ENCODE measurements around the gene DGKD.

GRCh38 chr2:233441161-233442027, 87.1 kb downstream of the DGKD start:
- no peak for TF ChIP-seq POLR2A (IDR thresholded peaks at IDR 0.05; ENCODE audit: borderline replicate concordance, extremely low read depth, insufficient read depth, insufficient read length)
- no peak for TF ChIP-seq RAD21 (IDR thresholded peaks at IDR 0.05; ENCODE audit: low read depth)
- no peak for TF ChIP-seq CTCF (IDR thresholded peaks at IDR 0.05 in 2 of 3, conservative IDR thresholded peaks at IDR 0.05 in 1 of 3; ENCODE audit: borderline replicate concordance in 1 of 3, insufficient read depth in 1 of 3, low read depth in 2 of 3, low read length in 2 of 3)
- no peak for TF ChIP-seq POLR2AphosphoS5 (IDR thresholded peaks at IDR 0.05; ENCODE audit: low read depth, low read length)
- TF ChIP-seq, protein P1, sequence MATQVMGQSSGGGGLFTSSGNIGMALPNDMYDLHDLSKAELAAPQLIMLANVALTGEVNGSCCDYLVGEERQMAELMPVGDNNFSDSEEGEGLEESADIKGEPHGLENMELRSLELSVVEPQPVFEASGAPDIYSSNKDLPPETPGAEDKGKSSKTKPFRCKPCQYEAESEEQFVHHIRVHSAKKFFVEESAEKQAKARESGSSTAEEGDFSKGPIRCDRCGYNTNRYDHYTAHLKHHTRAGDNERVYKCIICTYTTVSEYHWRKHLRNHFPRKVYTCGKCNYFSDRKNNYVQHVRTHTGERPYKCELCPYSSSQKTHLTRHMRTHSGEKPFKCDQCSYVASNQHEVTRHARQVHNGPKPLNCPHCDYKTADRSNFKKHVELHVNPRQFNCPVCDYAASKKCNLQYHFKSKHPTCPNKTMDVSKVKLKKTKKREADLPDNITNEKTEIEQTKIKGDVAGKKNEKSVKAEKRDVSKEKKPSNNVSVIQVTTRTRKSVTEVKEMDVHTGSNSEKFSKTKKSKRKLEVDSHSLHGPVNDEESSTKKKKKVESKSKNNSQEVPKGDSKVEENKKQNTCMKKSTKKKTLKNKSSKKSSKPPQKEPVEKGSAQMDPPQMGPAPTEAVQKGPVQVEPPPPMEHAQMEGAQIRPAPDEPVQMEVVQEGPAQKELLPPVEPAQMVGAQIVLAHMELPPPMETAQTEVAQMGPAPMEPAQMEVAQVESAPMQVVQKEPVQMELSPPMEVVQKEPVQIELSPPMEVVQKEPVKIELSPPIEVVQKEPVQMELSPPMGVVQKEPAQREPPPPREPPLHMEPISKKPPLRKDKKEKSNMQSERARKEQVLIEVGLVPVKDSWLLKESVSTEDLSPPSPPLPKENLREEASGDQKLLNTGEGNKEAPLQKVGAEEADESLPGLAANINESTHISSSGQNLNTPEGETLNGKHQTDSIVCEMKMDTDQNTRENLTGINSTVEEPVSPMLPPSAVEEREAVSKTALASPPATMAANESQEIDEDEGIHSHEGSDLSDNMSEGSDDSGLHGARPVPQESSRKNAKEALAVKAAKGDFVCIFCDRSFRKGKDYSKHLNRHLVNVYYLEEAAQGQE (IDR thresholded peaks at IDR 0.05; ENCODE audit: low read depth): no peak
- no peak for TF ChIP-seq CBX3 (IDR thresholded peaks at IDR 0.05; ENCODE audit: low read depth)
- no peak for TF ChIP-seq EGR1 (IDR thresholded peaks at IDR 0.05; ENCODE audit: low read depth)
- TF ChIP-seq ZNF274 (IDR thresholded peaks at IDR 0.05; ENCODE audit: low read depth, low read length): no peak
- TF ChIP-seq SP1 (IDR thresholded peaks at IDR 0.05; ENCODE audit: low read depth): no peak
- no peak for TF ChIP-seq ELF1 (IDR thresholded peaks at IDR 0.05; ENCODE audit: borderline replicate concordance, low read depth)
- TF ChIP-seq, protein P2, sequence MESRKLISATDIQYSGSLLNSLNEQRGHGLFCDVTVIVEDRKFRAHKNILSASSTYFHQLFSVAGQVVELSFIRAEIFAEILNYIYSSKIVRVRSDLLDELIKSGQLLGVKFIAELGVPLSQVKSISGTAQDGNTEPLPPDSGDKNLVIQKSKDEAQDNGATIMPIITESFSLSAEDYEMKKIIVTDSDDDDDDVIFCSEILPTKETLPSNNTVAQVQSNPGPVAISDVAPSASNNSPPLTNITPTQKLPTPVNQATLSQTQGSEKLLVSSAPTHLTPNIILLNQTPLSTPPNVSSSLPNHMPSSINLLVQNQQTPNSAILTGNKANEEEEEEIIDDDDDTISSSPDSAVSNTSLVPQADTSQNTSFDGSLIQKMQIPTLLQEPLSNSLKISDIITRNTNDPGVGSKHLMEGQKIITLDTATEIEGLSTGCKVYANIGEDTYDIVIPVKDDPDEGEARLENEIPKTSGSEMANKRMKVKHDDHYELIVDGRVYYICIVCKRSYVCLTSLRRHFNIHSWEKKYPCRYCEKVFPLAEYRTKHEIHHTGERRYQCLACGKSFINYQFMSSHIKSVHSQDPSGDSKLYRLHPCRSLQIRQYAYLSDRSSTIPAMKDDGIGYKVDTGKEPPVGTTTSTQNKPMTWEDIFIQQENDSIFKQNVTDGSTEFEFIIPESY (IDR thresholded peaks at IDR 0.05; ENCODE audit: extremely low read depth, insufficient replicate concordance, low read length): no peak
- TF ChIP-seq ZFX (IDR thresholded peaks at IDR 0.05): no peak
